Progenitor cell of endocrine pancreas (in vitro differentiated cells): ENCODE data around the gene BBS12. TPM values are rescaled to one million over a fixed set of nuclear protein-coding genes. Genes with fewer than 3 reads are reported as not detected.

Experiments used
- DNase-seq: peaks from one replicate; pipeline ENCODE4 v3.0.0; 2021; ENCODE audit warnings: low spot score; ENCODE audit not compliant: unreplicated experiment
- H3K27ac Mint-ChIP-seq: 2 replicates; pipeline ENCODE4 v1.8.0; 2021; ENCODE audit warnings: mild to moderate bottlenecking, moderate library complexity, mixed read lengths
- H3K27me3 Mint-ChIP-seq: 2 replicates; pipeline ENCODE4 v1.8.0; 2021; ENCODE audit warnings: mixed read lengths
- H3K36me3 Mint-ChIP-seq: 2 replicates; pipeline ENCODE4 v1.8.0; 2022; ENCODE audit warnings: mixed read lengths; ENCODE audit not compliant: insufficient read depth
- H3K4me1 Mint-ChIP-seq: 2 replicates; pipeline ENCODE4 v1.8.0; 2021; ENCODE audit warnings: low read depth, mixed read lengths
- H3K4me3 Mint-ChIP-seq: 2 replicates; pipeline ENCODE4 v1.8.0; 2021; ENCODE audit warnings: low read depth, mild to moderate bottlenecking, moderate library complexity, mixed read lengths
- H3K9me3 Mint-ChIP-seq: 2 replicates; pipeline ENCODE4 v1.8.0; 2021; ENCODE audit warnings: low read depth, mixed read lengths
- total RNA-seq: library from RNA; stranded (reverse); gene quantifications from 2 replicates; pipeline ENCODE4 v1.2.1, GENCODE V29; 2021
- TF ChIP-seq, protein P1 (sequence below): fragments of 200-600 bp; sonication (generic); IDR thresholded peaks from one replicate; pipeline ENCODE4 v1.5.0; 2021; ENCODE audit warnings: antibody characterized with exemption, mild to moderate bottlenecking; ENCODE audit not compliant: unreplicated experiment

Gene BBS12
- total RNA-seq, 1 donor from 2014 or later: 4.9 TPM

DNA sequence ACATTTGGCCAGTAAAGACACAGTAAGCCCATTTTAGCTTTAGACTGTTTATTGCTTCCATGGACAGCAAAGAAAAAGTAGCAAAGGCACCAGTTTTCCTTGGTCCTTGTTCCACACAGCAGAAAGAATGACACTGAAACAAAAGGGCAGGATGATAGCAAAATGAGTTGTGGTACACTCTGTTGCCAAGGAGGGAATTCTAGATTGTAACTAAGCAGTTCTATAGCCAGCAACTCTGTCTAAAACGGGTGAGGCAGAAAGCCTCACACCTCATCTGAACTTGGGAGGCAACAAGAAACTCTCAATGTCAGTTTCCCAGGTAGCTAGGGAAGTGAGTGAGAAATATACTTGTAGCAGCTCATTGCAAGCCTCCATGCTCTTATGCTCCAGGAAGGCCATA, 39.2 kb downstream of the BBS12 start:
- H3K9me3 Mint-ChIP-seq: no peaks in the 10 kb centered on the region
- H3K4me3 Mint-ChIP-seq: no peak overlapping the region
- no peaks in the 10 kb centered on the region for H3K27me3 Mint-ChIP-seq
- H3K4me1 Mint-ChIP-seq: no peaks in the 10 kb centered on the region
- no peak for DNase-seq
- TF ChIP-seq, protein P1, sequence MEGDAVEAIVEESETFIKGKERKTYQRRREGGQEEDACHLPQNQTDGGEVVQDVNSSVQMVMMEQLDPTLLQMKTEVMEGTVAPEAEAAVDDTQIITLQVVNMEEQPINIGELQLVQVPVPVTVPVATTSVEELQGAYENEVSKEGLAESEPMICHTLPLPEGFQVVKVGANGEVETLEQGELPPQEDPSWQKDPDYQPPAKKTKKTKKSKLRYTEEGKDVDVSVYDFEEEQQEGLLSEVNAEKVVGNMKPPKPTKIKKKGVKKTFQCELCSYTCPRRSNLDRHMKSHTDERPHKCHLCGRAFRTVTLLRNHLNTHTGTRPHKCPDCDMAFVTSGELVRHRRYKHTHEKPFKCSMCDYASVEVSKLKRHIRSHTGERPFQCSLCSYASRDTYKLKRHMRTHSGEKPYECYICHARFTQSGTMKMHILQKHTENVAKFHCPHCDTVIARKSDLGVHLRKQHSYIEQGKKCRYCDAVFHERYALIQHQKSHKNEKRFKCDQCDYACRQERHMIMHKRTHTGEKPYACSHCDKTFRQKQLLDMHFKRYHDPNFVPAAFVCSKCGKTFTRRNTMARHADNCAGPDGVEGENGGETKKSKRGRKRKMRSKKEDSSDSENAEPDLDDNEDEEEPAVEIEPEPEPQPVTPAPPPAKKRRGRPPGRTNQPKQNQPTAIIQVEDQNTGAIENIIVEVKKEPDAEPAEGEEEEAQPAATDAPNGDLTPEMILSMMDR: no peak
- no peak overlapping the region for H3K27ac Mint-ChIP-seq
- H3K36me3 Mint-ChIP-seq: no peaks in the 10 kb centered on the region

DNA sequence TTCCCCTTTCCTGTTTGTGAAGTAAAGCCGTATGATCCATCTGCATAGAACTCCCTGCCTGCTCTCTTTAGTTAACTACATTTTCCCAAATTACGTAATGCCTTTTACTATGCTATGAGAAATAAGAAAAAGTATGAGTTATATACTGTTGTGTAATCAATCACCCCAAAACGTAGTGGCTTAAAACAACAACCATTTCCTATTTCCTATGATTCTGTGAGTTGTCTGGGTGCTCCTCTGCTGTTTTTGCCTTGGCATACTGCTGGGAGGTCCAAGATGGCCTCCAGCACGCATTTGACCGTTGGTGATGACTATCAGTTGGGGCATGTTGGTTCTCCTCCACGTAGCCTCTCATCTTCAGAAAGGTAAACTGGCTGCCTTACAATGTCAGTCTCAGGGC, 39.8 kb downstream of the BBS12 start:
- H3K4me1 Mint-ChIP-seq: no peaks in the 10 kb centered on the region
- TF ChIP-seq, protein P1: no peak
- H3K27me3 Mint-ChIP-seq: no peaks in the 10 kb centered on the region
- DNase-seq: no peak
- no peaks in the 10 kb centered on the region for H3K9me3 Mint-ChIP-seq
- H3K4me3 Mint-ChIP-seq: no peak overlapping the region
- no peak overlapping the region for H3K27ac Mint-ChIP-seq
- no peaks in the 10 kb centered on the region for H3K36me3 Mint-ChIP-seq

DNA sequence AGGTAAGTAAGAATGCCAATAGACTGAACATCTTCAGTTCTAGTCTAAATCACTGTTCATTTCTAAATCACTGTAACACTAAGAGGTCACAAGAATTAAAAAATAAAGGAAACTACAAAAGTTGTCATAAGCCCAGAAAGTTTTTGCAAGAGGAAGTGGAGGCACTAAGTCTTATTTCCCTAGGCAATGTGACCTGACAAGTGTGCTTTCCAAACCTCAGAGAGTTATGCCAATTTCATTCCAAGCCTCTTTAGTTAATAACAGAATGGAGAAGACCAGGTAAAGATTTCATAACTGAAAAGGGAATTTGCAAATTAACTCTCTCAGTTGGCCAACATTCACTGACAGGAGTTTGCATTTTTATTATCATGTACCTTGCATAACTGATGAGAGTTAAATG, 40.5 kb downstream of the BBS12 start:
- H3K27me3 Mint-ChIP-seq: no peaks in the 10 kb centered on the region
- DNase-seq: no peak
- H3K4me3 Mint-ChIP-seq: no peak overlapping the region
- TF ChIP-seq, protein P1: no peak
- no peak overlapping the region for H3K27ac Mint-ChIP-seq
- H3K4me1 Mint-ChIP-seq: no peaks in the 10 kb centered on the region
- H3K9me3 Mint-ChIP-seq: no peaks in the 10 kb centered on the region
- no peaks in the 10 kb centered on the region for H3K36me3 Mint-ChIP-seq

DNA sequence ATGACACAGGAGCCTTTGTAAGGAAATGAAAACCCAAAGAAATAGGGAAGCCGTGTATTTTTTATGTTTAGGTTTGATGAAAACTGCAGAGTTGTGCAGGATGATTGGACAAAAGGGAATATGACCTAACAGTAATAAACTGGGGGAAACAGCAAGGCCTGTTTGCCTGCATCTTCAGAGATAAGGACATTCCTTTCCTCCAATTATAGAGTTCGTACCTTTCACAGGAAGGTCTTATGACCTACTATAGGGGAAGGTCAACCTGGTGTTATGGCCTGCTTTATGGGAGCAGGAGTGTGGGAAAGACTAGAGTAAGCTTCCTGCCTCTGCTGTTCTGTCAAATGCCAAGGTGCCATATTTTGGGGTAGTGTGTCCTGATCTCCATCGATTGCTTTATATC, 42.5 kb downstream of the BBS12 start:
- Mint-ChIP-seq H3K4me1 (no peaks in the 10 kb centered on the region), H3K27ac (no peak overlapping the region), H3K27me3 (no peaks in the 10 kb centered on the region), H3K4me3 (no peak overlapping the region), H3K9me3 (no peaks in the 10 kb centered on the region), H3K36me3 (no peaks in the 10 kb centered on the region)
- no peak for DNase-seq
- TF ChIP-seq, protein P1: no peak

DNA sequence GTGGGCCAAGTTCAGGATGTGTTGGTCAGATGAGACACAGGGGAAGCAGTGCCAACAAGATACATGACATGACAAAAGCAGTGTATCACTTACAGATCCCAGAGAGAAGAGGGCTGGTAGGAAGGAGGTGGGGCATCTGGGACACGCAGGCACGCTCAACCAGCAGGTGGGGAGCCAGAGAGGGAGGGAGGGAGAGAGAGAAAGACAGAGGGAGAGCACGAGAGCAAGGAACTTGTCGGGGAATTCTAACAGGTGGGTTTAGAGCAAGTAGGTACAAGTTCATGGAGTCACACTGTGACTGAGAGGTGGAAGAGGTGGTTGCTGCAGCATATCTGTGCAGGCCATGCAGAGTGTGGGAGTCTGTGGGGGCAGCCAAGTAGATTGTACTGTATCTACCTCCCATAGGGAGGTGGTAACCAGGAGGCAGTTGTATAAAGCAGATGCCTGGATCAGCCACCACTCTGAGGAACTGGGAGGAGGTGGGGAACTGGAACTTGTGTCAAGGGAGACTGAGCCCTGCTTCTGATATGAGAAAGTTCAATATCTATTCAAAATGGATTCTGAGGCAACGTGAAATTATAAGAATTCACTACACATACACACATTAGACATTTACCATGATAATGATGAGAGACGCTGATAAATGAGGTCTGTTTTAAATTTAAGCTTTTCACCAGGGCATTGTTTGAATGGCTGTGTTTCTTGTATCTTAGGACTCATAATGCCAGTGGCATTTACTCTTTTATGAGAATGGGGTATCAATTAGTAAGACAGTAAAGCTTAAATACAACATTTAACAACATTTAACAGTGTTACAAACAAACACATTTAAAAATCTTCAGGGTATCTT, 43.7 kb downstream of the BBS12 start:
- Mint-ChIP-seq H3K9me3 (no peaks in the 10 kb centered on the region), H3K4me3 (no peak overlapping the region), H3K4me1 (no peaks in the 10 kb centered on the region), H3K27me3 (no peaks in the 10 kb centered on the region), H3K27ac (no peak overlapping the region), H3K36me3 (no peaks in the 10 kb centered on the region)
- TF ChIP-seq, protein P1: no peak
- DNase-seq: no peak
